Spinal cord (tissue), 10 donors: ENCODE measurements around the gene FAM241A. TPM values are rescaled to one million over a fixed set of nuclear protein-coding genes. Genes with fewer than 3 reads are reported as not detected.

Experiments used
- DNase-seq, 6 donors: peaks; one replicate each; pipeline versions ENCODE4 v3.0.0 to v3.0.0-alpha.2; 2013 to 2015; ENCODE audit warnings: low spot score in 6 of 6, low read depth in 4 of 6
- H3K27ac ChIP-seq: one replicate; pipeline ENCODE4 v1.5.1; 2013; ENCODE audit warnings: low read depth, low read length, control low read depth
- H3K27me3 ChIP-seq: one replicate; pipeline ENCODE4 v1.6.1; 2013; ENCODE audit warnings: low read length; ENCODE audit not compliant: control insufficient read depth, insufficient read depth
- H3K36me3 ChIP-seq: one replicate; pipeline ENCODE4 v1.6.1; 2013; ENCODE audit warnings: low read length; ENCODE audit not compliant: control insufficient read depth, insufficient read depth
- H3K4me1 ChIP-seq: one replicate; pipeline ENCODE4 v1.6.1; 2013; ENCODE audit warnings: low read length; ENCODE audit not compliant: control insufficient read depth, insufficient read depth
- H3K4me3 ChIP-seq: one replicate; pipeline ENCODE4 v1.5.1; 2013; ENCODE audit warnings: low read depth, low read length, control low read depth
- H3K9me3 ChIP-seq: one replicate; pipeline ENCODE4 v1.6.1; 2013; ENCODE audit warnings: low read length; ENCODE audit not compliant: control insufficient read depth, insufficient read depth
- WGBS: methylation state at CpG from one replicate; pipeline ENCODE4 v1.1.5; 2013; ENCODE audit warnings: missing lambda C conversion rate; ENCODE audit not compliant: insufficient coverage; 5-methylcytosine and 5-hydroxymethylcytosine counted together
- polyA plus RNA-seq, 2 donors: library from polyadenylated mRNA; unstranded; fragments of 120-200 nt; gene quantifications; one replicate each; pipeline ENCODE4 v1.2.1, GENCODE V29; 2013; ENCODE audit not compliant: insufficient read length in 2 of 2
- total RNA-seq, 2 donors: library from RNA; depleted of rRNA in 1 of 2; stranded (reverse); fragments of 120-200 nt in 1 of 2; fragments of >200 nt in 1 of 2; gene quantifications; one replicate each; pipeline versions ENCODE4 v1.2.3 to v1.2.4, GENCODE V29; 2013 to 2014
- donor health status: healthy.

The FAM241A gene
- total and polyA plus RNA-seq, 4 donors, result 1.2 to 1.9 (median 1.7) TPM

GRCh38 chr4:112112590-112113170, 32.6 kb upstream of the FAM241A start:
- WGBS, result 100% methylated on average over 1 of the region's 2 CpGs
- Histone ChIP-seq H3K4me1 (no peaks in the 10 kb centered on the region), H3K36me3 (no peaks in the 10 kb centered on the region), H3K27ac (no peak overlapping the region), H3K9me3 (no peaks in the 10 kb centered on the region), H3K4me3 (no peak overlapping the region), H3K27me3 (no peaks in the 10 kb centered on the region)
- no peak for DNase-seq

GRCh38 chr4:112113864-112114263, 31.4 kb upstream of the FAM241A start:
- no peaks in the 10 kb centered on the region for H3K4me1 ChIP-seq
- H3K4me3 ChIP-seq, result no peak overlapping the region
- H3K9me3 ChIP-seq, result no peaks in the 10 kb centered on the region
- H3K27ac ChIP-seq, result no peak overlapping the region
- DNase-seq, result no peak
- no peaks in the 10 kb centered on the region for H3K27me3 ChIP-seq
- no peaks in the 10 kb centered on the region for H3K36me3 ChIP-seq

DNA sequence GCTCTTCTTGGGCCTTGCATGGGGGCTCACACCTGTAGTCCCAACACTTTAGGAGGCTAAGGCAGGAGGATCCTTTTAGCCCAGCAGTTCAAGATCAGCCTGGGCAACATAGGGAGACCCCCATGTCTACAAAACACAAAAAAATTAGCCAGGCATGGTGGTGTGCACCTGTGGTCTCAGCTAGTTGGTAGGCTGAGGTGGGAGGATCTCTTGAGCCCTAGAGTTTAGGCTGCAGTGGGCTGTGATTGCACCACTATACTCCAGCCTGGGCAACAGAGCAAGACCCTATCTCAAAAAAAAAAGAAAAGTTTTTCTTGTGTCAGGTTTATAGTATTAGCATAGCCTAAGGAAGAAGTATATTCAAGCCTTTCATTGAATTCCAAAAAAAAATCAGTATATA, 30.8 kb upstream of the FAM241A start:
- DNase-seq, result no peak
- Histone ChIP-seq H3K4me1 (no peaks in the 10 kb centered on the region), H3K9me3 (no peaks in the 10 kb centered on the region), H3K27ac (no peak overlapping the region), H3K4me3 (no peak overlapping the region), H3K27me3 (no peaks in the 10 kb centered on the region), H3K36me3 (no peaks in the 10 kb centered on the region)

- Histone ChIP-seq H3K27ac (no peak overlapping the region), H3K36me3 (no peaks in the 10 kb centered on the region), H3K27me3 (no peaks in the 10 kb centered on the region), H3K4me1 (no peaks in the 10 kb centered on the region), H3K9me3 (no peaks in the 10 kb centered on the region), H3K4me3 (no peak overlapping the region)
- no peak for DNase-seq
- WGBS, result no CpG with 5 or more reads among the region's 1 CpG
Measured at GRCh38 chr4:112118742-112119352, 26.4 kb upstream of the FAM241A start.

DNA sequence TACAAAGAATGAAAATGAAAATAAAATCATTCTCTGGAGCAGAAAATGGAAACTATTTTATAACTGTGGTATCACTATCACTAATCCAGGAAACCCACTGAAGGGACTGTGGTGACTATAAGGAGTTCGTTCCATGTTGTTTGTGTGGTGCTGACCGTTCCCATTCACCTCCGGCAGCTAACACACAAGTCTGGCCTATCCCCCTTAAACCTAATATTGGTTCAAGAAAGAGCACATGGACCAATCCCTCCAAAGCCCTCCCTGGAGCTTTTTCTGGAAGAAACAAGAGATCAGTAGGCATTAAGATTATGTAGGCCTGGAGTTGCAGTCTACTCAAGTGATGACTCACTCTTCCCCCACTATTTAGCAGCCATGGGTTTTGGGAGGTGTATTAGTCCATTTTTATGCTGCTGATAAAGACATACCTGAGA, 25.9 kb upstream of the FAM241A start:
- WGBS, result no CpG with 5 or more reads among the region's 3 CpGs

DNA sequence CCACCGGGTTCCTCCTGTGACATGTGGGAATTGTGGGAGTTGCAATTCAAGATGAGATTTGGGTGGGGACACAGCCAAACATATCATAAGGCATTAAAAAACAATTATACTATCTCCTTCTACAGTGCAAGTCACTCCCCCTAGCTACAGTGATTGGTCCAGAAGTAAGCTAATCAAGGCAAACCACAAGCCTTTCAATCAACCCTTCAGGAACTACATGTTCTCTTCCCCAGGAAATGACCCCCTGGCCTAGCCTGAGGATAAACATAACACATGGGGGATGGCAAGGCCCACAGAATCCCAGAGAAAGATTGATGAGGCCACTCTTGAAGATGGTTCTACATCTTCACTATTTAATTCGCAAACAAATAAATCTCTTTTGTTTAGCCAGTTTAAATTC, 25.2 kb upstream of the FAM241A start:
- no peaks in the 10 kb centered on the region for H3K9me3 ChIP-seq
- WGBS, result no CpG with 5 or more reads among the region's 2 CpGs
- H3K4me1 ChIP-seq, result no peaks in the 10 kb centered on the region
- no peak overlapping the region for H3K27ac ChIP-seq
- H3K4me3 ChIP-seq, result no peak overlapping the region
- DNase-seq, result no peak
- no peaks in the 10 kb centered on the region for H3K36me3 ChIP-seq
- no peaks in the 10 kb centered on the region for H3K27me3 ChIP-seq

More for the DNA sequence above, 25.9 kb upstream of the FAM241A start:
- Histone ChIP-seq H3K36me3 (no peaks in the 10 kb centered on the region), H3K9me3 (no peaks in the 10 kb centered on the region), H3K4me3 (no peak overlapping the region), H3K4me1 (no peaks in the 10 kb centered on the region), H3K27me3 (no peaks in the 10 kb centered on the region), H3K27ac (no peak overlapping the region)
- DNase-seq, result no peak

- Histone ChIP-seq H3K4me1 (no peaks in the 10 kb centered on the region), H3K27me3 (no peaks in the 10 kb centered on the region), H3K36me3 (no peaks in the 10 kb centered on the region), H3K4me3 (no peak overlapping the region), H3K9me3 (no peaks in the 10 kb centered on the region), H3K27ac (no peak overlapping the region)
- no peak for DNase-seq
- WGBS, result no CpG with 5 or more reads among the region's 3 CpGs
Measured at GRCh38 chr4:112125416-112125815, 19.8 kb upstream of the FAM241A start.

GRCh38 chr4:112127048-112127637, 18.1 kb upstream of the FAM241A start:
- no peaks in the 10 kb centered on the region for H3K27me3 ChIP-seq
- H3K4me1 ChIP-seq, result no peaks in the 10 kb centered on the region
- no peaks in the 10 kb centered on the region for H3K36me3 ChIP-seq
- no peak overlapping the region for H3K4me3 ChIP-seq
- no peak for DNase-seq
- H3K9me3 ChIP-seq, result no peaks in the 10 kb centered on the region
- WGBS, result no CpG with 5 or more reads among the region's 2 CpGs
- H3K27ac ChIP-seq, result no peak overlapping the region

GRCh38 chr4:112127803-112128202, 17.5 kb upstream of the FAM241A start:
- H3K27me3 ChIP-seq, result no peaks in the 10 kb centered on the region
- no peaks in the 10 kb centered on the region for H3K9me3 ChIP-seq
- no peak overlapping the region for H3K4me3 ChIP-seq
- no CpG with 5 or more reads among the region's 3 CpGs for WGBS
- no peaks in the 10 kb centered on the region for H3K36me3 ChIP-seq
- no peaks in the 10 kb centered on the region for H3K4me1 ChIP-seq
- no peak for DNase-seq
- no peak overlapping the region for H3K27ac ChIP-seq

GRCh38 chr4:112128452-112128851, 16.8 kb upstream of the FAM241A start:
- Histone ChIP-seq H3K27me3 (no peaks in the 10 kb centered on the region), H3K9me3 (no peaks in the 10 kb centered on the region), H3K36me3 (no peaks in the 10 kb centered on the region), H3K27ac (no peak overlapping the region), H3K4me3 (no peak overlapping the region), H3K4me1 (no peaks in the 10 kb centered on the region)
- no CpG with 5 or more reads among the region's 2 CpGs for WGBS
- DNase-seq, result no peak
